ENCODE data around the gene GLB1L3. TPM values are rescaled to one million over a fixed set of nuclear protein-coding genes. Genes with fewer than 3 reads are reported as not detected.

The GLB1L3 gene
- total RNA-seq, 1 experiment from 2014 or later: 0.23 TPM

DNA sequence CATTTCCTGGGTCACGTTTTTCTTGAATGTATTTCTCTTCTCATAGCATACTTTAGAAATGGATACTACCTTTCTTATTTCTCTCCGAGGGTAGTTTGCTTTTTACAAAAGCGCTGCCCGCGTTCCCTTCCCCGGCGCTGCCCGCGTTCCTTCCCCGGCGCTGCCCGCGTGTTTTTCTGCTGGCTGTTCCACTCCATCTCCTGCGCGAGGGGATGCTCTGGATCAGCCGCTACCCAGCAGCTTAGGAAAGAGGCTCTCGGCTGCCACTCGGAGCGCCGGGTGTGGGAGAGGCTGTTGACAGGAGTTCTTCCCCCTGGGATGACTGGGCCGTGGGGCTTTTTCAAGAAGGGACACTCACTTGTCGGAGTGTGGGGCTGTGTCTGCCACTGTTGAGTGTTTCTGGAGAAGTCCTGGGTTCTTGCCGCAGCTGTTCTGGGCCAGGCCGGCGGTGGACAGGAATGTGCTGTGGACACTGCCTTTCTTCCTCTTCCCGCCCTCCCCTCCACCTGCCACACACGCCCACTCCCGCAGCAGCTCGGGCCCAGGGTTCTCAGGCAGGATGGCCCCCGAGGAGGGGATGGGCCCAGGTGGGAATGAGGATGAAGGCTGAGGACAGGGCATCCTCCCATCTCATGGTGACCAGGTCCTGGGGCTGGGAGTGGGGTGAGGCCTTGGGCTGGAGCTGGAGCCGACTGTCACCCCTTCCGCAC lies 86.2 kb downstream of the GLB1L3 start:
- no peak for DNase-seq (ENCODE audit: low read depth)

DNA sequence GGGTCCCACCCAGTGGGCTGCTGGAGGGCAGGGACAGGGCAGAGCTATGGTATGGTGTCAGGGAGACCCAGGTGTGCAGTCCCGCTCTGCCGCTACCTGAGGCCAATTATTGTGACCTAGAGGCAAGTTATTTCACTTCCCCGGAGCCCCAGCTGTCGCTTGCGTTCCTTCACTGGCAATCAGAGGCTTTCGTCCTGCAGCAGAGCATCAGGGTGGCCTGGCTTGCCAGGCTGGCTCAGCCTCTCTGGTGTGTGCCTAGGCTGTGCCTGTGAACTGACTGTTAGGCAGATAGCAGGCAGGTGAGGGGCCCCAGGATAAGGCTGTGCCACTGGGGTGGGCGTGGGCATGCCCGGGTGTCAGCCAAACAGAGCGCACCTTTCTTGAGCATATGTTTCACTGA lies 87.0 kb downstream of the GLB1L3 start:
- no peak for DNase-seq (ENCODE audit: low read depth)

DNA sequence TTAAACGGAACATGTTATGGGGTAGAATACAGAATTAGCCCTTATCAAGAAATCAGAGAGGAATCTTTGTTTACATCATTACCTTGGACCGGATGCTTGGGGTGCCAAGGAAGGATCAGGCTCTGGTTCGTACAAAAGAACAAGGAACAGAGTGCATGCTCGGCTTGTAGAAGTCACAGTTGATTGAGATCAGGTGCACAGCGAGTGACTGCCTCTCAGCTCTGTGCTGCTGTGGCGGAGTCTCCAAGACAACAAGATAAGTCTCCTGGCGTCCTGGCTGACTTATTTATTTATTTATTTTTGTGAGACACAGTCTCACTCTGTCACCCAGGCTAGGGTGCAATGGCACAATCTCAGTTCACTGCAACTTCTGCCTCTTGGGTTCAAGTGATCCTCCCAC lies 87.4 kb downstream of the GLB1L3 start:
- DNase-seq (ENCODE audit: low read depth): no peak

DNA sequence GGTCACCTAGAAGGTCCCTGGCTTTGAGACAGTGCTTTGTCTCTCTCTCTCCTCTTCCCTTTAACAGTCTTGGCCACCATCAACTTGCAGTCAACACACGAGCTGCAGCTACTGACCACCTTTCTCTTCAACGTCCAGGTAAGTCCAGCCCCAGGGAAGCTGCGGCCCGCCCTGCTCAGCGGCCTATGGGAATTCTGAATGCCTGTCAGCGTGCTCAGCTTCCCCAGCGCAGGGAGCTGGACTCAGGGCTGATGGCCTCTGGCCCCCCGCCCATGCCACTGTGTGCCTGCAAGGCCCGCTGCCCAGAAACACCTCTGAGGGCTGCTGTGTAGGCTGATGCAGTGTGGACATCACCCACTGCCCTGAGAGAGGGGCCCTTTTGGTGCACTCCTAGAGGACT lies 88.1 kb downstream of the GLB1L3 start:
- DNase-seq (ENCODE audit: low read depth): no peak

DNA sequence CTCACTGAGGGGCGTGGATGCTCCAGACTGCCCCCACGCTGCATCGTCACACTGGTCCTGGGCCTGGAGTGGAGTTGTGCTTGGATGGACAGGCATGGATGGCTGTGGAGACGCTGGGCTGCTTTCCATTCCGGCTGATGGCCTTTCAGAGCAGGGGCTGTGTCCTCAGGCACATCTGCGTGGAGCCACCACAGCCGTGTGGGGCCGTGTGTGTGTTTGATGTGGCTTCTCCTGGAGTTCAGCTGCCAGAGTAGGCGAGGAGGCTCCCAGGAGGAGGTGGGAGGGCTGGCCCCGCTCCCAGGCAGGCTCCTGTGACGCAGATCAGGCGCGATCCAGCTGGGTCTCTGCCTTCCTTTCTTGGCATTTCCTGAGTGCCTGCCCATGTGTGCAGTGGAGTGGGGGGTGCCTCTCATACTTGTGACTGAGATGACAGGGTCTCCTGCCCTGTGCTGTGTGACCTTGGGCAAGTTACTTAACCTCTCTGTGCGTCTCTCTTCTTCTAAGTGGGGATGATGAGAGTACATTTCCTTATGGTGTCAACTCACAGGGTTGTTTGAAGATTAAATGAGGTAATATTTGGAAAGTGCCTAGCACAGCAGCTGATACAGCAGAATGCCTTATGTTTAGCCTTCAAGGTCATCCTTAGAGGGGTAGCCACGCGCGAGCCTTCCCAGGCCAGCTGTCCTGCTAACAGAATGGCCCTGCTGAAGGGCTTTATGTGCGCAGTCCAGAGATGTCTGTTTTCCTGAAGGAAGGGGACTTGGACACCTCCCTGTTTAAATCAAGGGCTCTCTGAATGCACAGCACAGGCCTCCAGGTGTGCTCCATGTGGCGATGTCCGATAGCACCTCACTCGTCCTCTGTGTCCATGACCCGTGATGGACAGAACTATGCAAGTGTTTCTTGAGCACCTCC lies 89.1 kb downstream of the GLB1L3 start:
- no peak for DNase-seq (ENCODE audit: low read depth)

DNA sequence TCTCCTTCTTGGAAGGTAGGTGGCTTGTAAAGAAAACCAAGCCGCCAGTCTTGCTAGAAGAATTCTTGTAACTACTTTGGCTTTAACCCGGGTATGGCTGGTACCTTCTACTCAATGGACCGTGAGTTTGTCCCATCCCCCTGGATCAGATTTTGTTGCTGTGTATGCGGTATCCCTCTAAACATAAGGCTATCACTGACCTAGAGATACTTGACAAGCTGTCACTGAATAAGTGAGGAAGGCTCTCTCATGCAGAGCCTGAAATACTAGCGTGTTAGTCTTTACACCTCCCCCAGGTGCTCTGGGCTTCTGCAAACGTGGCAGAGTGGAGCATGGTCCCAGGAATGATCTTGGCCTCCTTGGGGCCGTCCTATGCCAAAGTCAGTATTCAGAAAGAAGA lies 90.1 kb downstream of the GLB1L3 start:
- no peak for DNase-seq (ENCODE audit: low read depth)

DNA sequence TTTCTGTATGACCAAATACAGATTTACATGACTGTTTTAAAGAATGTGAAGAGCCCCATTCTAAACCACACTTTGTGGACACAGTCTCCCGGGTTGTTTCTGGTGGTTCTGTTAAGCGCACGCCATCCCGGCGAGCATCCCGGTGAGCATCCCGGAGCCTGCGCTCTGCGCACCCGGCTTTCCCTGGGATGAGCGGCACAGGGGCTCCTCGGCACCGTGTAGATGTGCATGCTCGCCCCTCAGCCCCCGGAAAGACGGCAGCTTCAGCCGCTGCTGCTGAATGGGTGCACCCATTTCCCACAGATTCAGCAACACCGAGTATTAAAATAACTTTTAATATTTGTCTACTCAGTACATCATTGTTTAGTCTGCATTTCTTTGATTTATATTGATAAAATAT lies 91.6 kb downstream of the GLB1L3 start:
- no peak for DNase-seq (ENCODE audit: low read depth)

Other genes with a start within 250 kb of the GLB1L3 start
- gene JAM3, start 207.3 kb upstream of the GLB1L3 start, total RNA-seq (2014; rRNA removed; shearing (Covaris generic)): 53.9 and 61.8 TPM in 2 replicates
- 29.1 and 34.2 TPM in 2 replicates for gene NCAPD3, start 52.4 kb upstream of the GLB1L3 start, total RNA-seq (2014; rRNA removed; shearing (Covaris generic))
- 13.2 and 19.2 TPM in 2 replicates for gene VPS26B, start 51.7 kb upstream of the GLB1L3 start, total RNA-seq (2014; rRNA removed; shearing (Covaris generic))
- gene THYN1, start 23.0 kb upstream of the GLB1L3 start, total RNA-seq (2014; rRNA removed; shearing (Covaris generic)): 64.6 and 80.8 TPM in 2 replicates
- 18.6 and 21.3 TPM in 2 replicates for gene ACAD8, start 22.8 kb upstream of the GLB1L3 start, total RNA-seq (2014; rRNA removed; shearing (Covaris generic))
- gene GLB1L2, start 55.6 kb downstream of the GLB1L3 start, total RNA-seq (2014; rRNA removed; shearing (Covaris generic)): 12.6 and 13.4 TPM in 2 replicates
- gene B3GAT1, start 135.9 kb downstream of the GLB1L3 start, total RNA-seq (2014; rRNA removed; shearing (Covaris generic)): 0.29 and 1.3 TPM in 2 replicates